HepG2 (cell line): ENCODE measurements around the gene CALR. TPM values are rescaled to one million over a fixed set of nuclear protein-coding genes. Genes with fewer than 3 reads are reported as not detected.

ENCODE experiments used
- AFF4 ChIP-seq: sonication (generic); formaldehyde crosslinking; IDR thresholded peaks from 2 replicates; pipeline ENCODE4 v1.4.0; 2020; ENCODE audit warnings: missing genetic modification reagents
- AGO1 ChIP-seq: fragments of 200-400 bp; formaldehyde crosslinking; IDR thresholded peaks from 2 replicates; pipeline ENCODE4 v1.6.1; 2017; ENCODE audit warnings: mild to moderate bottlenecking, low read depth, low read length, moderate library complexity; ENCODE audit not compliant: poor library complexity, severe bottlenecking
- AKNA ChIP-seq: sonication (generic); formaldehyde crosslinking; IDR thresholded peaks from 2 replicates; pipeline ENCODE4 v1.4.0; 2020; ENCODE audit warnings: missing genetic modification reagents, borderline replicate concordance
- CENPBD1 ChIP-seq: sonication (generic); formaldehyde crosslinking; IDR thresholded peaks from 2 replicates; pipeline ENCODE4 v1.8.0; 2022; ENCODE audit warnings: missing genetic modification reagents, low read depth, mild to moderate bottlenecking, borderline replicate concordance
- CREM ChIP-seq, 2 experiments: sonication (generic) in 1 of 2; formaldehyde crosslinking in 1 of 2; IDR thresholded peaks; 2 replicates each; pipeline versions ENCODE4 v1.4.0 to v1.6.1; 2016 to 2020; ENCODE audit warnings: antibody characterized with exemption in 1 of 2, mild to moderate bottlenecking in 1 of 2, missing genetic modification reagents in 1 of 2
- E2F5 ChIP-seq: sonication (generic); formaldehyde crosslinking; conservative IDR thresholded peaks from 2 replicates; pipeline ENCODE4 v1.4.0; 2020; ENCODE audit warnings: missing genetic modification reagents
- HNF4G ChIP-seq, 2 experiments: sonication (generic) in 1 of 2; formaldehyde crosslinking in 1 of 2; IDR thresholded peaks; 2 replicates each; pipeline versions ENCODE4 v1.4.0 to v1.6.1; 2011 to 2020; ENCODE audit warnings: borderline replicate concordance in 2 of 2, low read depth in 2 of 2, mild to moderate bottlenecking in 2 of 2, low read length in 1 of 2, missing genetic modification reagents in 1 of 2, moderate library complexity in 1 of 2
- IKZF5 ChIP-seq: IDR thresholded peaks from 2 replicates; pipeline ENCODE4 v1.6.1; 2018; ENCODE audit warnings: missing genetic modification reagents, mild to moderate bottlenecking, missing compliant biosample characterization
- IRF9 ChIP-seq: sonication (generic); formaldehyde crosslinking; IDR thresholded peaks from 2 replicates; pipeline ENCODE4 v1.8.0; 2022; ENCODE audit warnings: missing genetic modification reagents, mild to moderate bottlenecking, borderline replicate concordance
- KDM3A ChIP-seq: IDR thresholded peaks from 2 replicates; pipeline ENCODE4 v1.6.1; 2018; ENCODE audit warnings: low read depth, missing compliant biosample characterization
- KDM5B ChIP-seq: sonication (generic); formaldehyde crosslinking; IDR thresholded peaks from 2 replicates; pipeline ENCODE4 v1.4.0; 2020; ENCODE audit warnings: missing genetic modification reagents, mild to moderate bottlenecking, borderline replicate concordance
- SRSF1 ChIP-seq: fragments of 200-400 bp; formaldehyde crosslinking; optimal IDR thresholded peaks from 2 replicates; pipeline ENCODE3; 2017; ENCODE audit warnings: mild to moderate bottlenecking, low read depth, low read length, moderate library complexity
- ZNF317 ChIP-seq: sonication (generic); formaldehyde crosslinking; IDR thresholded peaks from 2 replicates; pipeline ENCODE4 v1.5.0; 2020; ENCODE audit warnings: mild to moderate bottlenecking, missing genetic modification reagents
- ZNF563 ChIP-seq: sonication (generic); formaldehyde crosslinking; IDR thresholded peaks from 2 replicates; pipeline ENCODE4 v1.8.0; 2022; ENCODE audit warnings: mild to moderate bottlenecking, moderate library complexity, missing genetic modification reagents
- polyA plus RNA-seq, 8 experiments: library from polyadenylated mRNA; depleted of rRNA in 3 of 8; stranded (reverse) in 7 of 8; unstranded in 1 of 8; fragments of >200 nt; fragmentation: Illumina TruSeq in 4 of 8; extraction: Trizol in 4 of 8; gene quantifications; 2 replicates each; pipeline versions ENCODE4 v1.2.1 to v1.2.3, GENCODE V29; 2011 to 2016; ENCODE audit warnings: low read depth in 4 of 8, missing spikeins in 1 of 8, mixed read lengths in 1 of 8; ENCODE audit not compliant: insufficient read depth in 1 of 8
- total RNA-seq, 5 experiments: library from RNA; depleted of rRNA; stranded (reverse); fragments of >200 nt; fragmentation: Illumina TruSeq; extraction: Trizol; gene quantifications; 2 replicates each; pipeline ENCODE4 v1.2.3, GENCODE V29; 2016; ENCODE audit warnings: low read depth in 1 of 5

CALR gene
- total and polyA plus RNA-seq, 2 of the 13 experiments (the other 11 are each of a cell fraction or from before 2014, with no cell fraction given) = 898 to 934 TPM

- peak; percentile 86; the same call in 1 of the 2 replicates for TF ChIP-seq IRF9 (CRISPR knock-in tag)
- peak; percentile 31; the same call in 1 of the 2 replicates for TF ChIP-seq ZNF563 (CRISPR knock-in tag)
- peak; percentile 84; the same call in 1 of the 2 replicates for TF ChIP-seq E2F5 (CRISPR knock-in tag)
- peak; percentile 97 for TF ChIP-seq CREM (IDR thresholded peaks at IDR 0.05)
- peak; percentile 71 for TF ChIP-seq CREM (CRISPR knock-in tag; IDR thresholded peaks at IDR 0.05)
- 0 out of 2 replicates have a peak, but pooled peaks have one; percentile 17 for TF ChIP-seq KDM5B (CRISPR knock-in tag)
- TF ChIP-seq HNF4G (IDR thresholded peaks at IDR 0.05; ENCODE audit: borderline replicate concordance, low read depth, low read length) = 0 out of 2 replicates have a peak, but pooled peaks have one; percentile 29
- TF ChIP-seq HNF4G (CRISPR knock-in tag; IDR thresholded peaks at IDR 0.05; ENCODE audit: borderline replicate concordance, low read depth) = peak; percentile 65
- peak; percentile 99 for TF ChIP-seq AGO1
- 0 out of 2 replicates have a peak, but pooled peaks have one; percentile 19 for TF ChIP-seq AKNA (CRISPR knock-in tag)
- TF ChIP-seq CENPBD1 (CRISPR knock-in tag) = no peak
- TF ChIP-seq IKZF5 = peak; percentile 85
- TF ChIP-seq KDM3A = peak; percentile 61; the same call in 1 of the 2 replicates
- TF ChIP-seq AFF4 (CRISPR knock-in tag) = no peak
- TF ChIP-seq SRSF1 = peak; percentile 69
- no peak for TF ChIP-seq ZNF317 (CRISPR knock-in tag)
Observed at GRCh38 chr19:12945479-12946091, 7.2 kb downstream of the CALR start, which contains the start of gene RAD23A (continued).
